OCI-M2 (cell line): ENCODE measurements around the gene PTGFRN.
"Not testable (repeated sequence)": the region's sequence is repeated elsewhere in the genome, so short reads cannot be mapped to it uniquely, and the experiment has no call there.

Experiments
- DNase-seq: peaks from one replicate; lab custom pipeline; 2025; ENCODE audit not compliant: unreplicated experiment; lab: John Stamatoyannopoulos, UW

The PTGFRN gene

GRCh38 chr1:116916002-116916401 is 6.3 kb downstream of the PTGFRN start:
- DNase-seq: no peak

- no peak for DNase-seq
These were observed 7.1 kb downstream of the PTGFRN start for GRCh38 chr1:116916533-116917445.

DNA sequence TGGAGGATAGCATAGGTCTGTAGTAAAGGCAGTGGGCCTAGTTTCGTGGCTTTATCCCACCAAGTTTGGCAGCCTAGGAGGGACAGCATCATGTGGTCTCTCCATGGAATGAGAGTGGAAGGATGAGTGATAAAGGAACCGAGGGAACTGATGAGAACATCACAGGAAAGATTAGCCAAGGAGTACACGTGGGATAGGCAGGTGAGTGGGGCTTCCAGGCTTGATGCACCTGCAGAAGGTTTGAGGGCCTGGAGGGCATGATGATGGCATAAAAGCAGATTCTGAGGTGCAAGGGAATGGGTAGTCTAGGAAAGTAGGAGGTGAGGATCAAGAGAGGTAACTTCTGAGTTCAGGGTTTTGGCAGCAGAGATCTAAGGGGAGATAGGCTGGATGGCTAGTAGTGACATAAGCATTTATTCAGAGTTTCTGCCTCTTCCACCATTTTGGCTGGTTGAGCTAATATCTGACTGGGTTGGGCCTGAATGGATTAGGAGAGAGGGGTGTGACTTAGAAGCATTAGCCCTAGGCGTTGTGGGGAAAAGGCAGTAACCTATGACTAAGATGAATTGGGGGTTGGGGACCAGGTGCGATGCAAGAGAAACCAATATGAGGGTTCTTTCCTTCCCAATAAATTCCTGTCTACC is 9.1 kb downstream of the PTGFRN start:
- DNase-seq: no peak

DNA sequence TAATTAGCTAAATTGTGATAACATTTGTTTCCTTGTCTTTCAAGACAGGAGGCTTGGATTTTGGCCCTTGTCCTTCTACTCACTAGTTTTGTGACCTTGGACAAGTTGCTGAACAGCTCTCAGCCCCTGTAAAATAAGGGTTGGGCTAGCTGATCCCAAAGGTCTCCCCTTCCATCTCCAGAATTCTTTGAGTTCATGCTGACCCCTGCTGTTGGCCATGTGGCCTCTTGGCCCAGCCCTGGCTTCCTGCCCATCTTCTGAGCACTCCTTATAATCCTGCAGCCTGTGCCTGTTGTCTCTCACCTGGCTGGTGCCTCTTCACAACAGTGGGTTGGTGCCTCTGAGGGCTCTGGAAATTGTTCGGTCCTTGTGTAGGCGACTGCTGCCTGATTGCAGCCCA is 10.1 kb downstream of the PTGFRN start:
- DNase-seq: no peak

DNA sequence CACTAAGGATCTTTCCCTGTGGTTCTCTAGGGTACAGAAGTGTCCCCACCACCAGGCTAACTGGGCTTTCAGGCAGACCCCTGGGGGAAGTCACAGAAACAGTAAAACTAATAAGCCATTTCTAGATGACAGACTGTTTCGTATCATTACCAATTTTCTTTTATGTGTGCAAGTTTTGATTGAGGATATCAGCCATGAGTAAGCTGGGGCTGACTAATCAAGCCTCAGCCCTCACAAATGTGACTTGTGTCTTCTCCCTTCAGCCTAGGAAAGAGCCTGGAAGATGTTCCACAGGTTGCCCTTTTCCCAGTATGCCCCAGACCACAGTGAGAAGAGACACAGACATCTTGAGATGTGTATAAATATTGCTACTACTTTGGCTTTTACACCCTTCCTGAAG is 10.5 kb downstream of the PTGFRN start:
- no peak for DNase-seq

DNA sequence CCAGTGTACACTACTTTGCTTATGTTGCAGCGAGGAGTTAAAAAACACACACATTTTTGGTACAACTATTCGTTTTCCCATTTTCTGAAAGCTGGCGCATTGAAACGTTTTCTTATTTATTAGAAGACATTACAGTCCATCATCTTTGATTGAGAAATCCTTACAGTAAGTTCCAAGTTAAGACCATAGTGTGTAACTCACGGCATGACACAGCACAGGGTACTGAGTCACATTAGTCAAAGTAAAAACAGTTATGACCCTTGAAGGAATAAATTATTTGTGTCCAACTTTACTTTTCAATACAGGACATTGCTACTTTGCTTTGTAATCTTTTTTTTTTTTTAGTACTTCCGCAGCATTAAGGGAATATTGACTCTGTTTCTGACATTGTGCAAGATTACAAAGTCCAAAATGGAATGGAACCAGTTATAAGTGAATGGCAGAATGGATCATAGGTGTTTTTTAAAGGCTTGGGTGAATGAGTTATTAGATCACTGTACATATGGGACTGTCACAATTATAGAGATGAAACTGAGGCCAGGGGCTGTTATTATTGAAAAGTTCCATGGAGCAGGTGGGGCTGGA is 11.7 kb downstream of the PTGFRN start:
- no peak for DNase-seq

DNA sequence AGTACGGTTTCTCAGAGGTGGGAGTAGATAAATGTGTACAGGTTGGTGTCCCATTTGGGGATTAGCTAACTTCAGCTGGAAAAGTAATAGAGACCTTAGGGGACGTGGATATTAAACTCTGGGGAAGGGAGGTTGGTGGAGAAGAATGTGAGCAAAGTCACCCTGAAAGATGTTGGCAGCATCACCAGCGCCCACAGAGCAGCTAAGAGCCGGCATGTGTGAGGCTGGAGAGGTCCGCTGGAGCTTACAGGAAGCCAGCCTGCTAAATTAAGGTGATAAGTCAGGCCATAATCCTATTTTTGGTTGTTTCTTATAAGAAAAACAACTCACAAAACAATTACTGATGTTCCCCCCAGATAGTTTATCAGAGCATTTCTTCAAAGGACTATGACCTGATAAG is 12.2 kb downstream of the PTGFRN start:
- no peak for DNase-seq

DNA sequence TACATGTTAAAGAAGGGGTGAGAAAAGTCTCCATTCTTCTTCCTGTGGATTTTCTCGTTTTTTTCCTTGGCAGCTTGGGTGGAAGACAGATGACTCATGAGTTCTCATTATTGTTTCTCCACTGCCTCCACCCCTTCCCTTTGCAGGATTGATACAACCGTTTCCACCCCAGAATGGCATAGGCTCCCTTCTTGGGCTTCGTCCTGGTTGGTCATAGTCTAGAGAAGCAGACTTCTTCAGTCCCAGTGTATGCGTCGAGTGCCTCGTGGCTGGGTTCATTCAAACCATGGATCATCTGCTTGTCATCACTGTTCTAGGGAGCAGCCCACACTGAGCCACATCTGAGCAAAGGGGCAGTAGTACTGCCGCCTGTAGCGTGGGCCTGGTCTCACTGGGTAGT is 13.7 kb downstream of the PTGFRN start:
- no peak for DNase-seq

DNA sequence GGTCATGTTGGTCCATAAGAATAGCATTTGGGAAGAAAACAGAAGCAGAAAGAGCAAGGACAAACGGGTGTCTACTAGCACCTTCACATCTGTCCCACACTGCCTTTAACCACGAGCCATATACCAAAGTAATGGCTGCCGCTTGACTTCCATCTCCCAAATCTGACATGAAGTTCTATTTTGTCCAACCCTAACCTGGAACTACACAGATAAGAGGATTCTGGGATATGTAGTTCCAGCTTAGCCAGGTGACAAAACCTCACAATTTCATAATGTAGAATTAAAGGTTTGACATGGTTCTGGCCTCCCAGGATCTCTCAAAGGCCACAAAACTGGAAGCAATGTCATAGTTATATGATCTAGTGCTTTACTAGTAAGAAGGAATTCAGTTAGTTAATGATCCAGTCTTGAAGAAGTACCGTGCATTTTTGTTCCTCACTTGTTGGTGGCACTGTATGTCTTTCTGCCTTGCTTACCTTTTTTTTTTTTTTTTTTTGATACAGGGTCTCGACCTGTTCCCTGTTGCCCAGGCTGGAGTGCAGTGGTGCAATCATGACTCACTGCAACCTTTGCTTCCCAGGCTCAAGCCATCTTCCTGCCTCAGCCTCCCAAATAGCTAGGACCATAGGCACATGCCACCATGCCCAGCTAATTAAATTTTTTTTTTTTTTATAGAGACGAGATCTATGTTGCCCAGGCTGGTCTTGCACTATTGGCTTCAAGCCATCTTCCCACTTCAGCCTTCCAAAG is 17.5 kb downstream of the PTGFRN start:
- DNase-seq: no peak

DNA sequence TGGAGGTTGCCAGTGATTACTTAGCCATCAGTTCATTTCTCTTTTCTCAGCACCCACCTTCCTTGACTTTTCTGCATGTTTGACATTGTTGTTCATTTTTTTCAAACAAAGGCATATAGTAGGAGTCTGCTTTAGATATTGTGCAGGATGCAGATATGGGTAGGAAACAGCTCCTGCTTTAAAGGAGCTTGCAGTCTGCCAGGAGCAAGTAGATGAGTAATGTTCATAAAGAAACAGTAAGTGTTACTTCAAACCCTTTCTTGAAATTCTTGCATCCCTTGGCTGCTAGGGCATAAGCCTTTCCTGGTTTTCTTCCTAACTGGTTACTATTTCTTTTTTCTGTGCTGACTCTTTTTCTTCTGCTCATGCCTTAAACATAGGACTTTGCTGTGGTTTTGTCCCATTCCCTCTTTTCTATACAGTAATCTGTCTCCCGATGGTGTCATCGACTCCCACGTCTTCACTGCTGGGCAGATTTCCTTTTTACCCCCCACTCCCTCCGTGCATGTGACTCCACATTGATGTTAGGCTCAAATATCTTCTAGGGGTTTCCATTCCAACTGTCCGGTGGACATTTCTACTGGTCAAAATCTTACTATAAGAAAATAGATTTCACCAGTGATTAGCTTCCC is 20.4 kb downstream of the PTGFRN start:
- DNase-seq: no peak

- DNase-seq: no peak
These were observed 21.6 kb downstream of the PTGFRN start for GRCh38 chr1:116931016-116931918.

DNA sequence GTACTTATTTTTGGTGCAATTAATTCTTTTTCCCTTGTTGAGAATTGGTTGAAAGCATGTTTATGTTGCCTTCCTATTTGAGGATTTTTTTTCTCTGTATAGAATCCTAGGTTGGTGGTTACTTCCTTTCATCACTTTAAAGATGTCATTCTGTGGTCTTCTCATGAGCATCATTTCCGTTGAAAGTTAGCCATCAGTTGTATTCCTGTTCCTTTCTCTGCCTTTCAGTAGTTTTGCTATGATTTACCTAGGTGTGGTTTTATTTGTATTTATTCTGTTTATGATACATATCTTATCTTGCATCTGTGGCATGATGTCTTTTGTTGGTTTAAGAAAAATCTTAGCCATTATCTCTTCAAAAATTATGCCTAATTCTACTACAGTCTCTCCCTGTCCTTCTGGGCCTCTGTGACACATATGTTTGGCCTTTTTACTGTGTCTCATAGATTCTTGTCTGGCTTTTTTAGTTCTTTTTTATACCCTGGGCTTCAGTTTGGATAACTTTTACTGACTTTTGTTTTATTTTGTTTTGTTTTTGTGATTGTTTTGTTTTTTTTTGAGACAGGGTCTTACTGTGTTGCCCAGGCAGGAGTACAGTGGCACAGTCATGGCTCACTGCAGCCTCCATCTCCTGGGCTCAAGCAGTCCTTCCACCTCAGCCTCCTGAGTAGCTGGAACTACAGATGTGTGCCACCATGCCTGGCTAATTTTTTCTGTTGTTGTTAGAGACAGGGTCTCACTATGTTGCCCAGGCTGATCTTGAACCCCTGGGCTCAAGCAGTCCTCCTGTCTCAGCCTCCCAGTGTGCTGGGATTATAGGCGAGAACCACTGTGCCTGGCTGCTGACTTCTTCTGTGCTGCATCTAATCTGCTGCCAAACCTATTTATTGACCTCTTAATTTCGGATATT is 24.1 kb downstream of the PTGFRN start:
- DNase-seq: no peak

DNA sequence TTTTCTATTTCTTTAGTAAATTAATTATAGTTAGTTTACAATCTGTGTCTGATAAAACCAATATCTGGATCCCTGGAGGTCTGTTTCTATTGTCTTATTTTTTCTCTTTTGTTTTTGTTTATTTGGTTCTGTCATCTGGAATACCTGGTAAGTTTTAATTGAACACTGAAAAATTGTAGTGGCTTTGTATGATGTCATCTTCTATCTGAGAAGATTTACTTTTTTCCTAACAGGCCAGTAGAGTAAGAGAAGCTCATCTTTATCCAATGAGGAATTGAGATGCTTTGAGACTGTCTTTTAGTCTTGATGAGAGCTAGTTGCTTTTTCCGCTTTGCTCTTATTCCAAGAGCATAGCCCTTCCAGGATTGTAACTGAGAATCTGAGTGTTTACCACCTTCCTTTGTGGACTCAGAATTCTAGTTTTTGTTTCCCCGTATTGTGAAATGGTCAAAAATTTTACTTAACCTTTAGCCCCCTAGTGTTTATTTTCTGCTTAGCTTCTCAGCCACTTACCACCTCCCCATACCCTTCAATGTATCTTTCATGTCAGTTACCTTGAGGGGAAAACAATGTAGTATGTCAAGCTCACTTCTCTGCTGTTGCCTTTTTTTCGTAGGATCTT is 25.0 kb downstream of the PTGFRN start:
- DNase-seq: no peak

GRCh38 chr1:116938216-116938615 is 28.5 kb downstream of the PTGFRN start:
- DNase-seq: no peak

GRCh38 chr1:116939780-116940543 is 30.2 kb downstream of the PTGFRN start:
- not testable (repeated sequence) for DNase-seq

DNA sequence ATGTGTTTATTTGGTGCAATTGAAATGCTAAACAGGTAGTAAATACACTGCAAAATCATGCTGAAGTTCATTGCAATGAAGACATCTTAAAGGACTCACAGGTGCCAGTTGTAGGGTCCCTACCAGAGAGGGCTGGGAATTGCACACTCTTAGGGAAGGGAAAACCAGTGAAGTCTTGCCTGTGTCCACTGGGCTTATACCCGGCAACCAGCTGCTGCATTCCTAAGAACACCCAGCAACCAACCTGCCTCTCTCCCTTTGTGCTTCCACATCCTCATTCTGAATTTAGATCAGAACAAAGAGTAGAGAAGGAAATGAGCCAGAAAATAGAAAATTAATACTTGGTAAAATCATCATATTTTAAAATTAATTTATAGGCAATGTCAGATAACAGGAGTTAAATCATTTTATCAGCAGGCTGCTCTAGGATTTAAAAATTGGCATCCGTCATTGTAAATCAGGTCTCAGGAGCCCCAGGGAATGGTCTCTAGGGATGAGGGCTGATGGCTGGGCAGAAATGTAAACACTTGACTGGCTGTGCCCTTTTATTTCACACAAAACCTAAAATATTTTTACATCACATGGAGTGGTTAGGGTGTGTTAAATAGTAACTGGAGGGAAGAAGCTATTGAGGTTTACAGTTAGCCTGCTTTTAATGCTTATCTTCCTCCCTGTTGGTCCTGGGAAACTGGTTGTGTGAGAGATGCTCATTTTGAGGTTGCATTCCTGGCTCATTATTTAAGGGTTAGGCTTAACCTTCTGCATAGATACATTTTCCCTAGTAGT is 31.3 kb downstream of the PTGFRN start:
- DNase-seq: no peak

DNA sequence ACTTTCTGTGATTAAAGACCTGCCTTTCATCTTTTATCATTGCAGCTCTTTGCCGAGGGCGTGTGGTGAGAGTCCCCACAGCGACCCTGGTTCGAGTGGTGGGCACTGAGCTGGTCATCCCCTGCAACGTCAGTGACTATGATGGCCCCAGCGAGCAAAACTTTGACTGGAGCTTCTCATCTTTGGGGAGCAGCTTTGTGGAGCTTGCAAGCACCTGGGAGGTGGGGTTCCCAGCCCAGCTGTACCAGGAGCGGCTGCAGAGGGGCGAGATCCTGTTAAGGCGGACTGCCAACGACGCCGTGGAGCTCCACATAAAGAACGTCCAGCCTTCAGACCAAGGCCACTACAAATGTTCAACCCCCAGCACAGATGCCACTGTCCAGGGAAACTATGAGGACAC is 32.0 kb downstream of the PTGFRN start:
- no peak for DNase-seq
